ENCODE results near the gene CNBP.

DNA sequence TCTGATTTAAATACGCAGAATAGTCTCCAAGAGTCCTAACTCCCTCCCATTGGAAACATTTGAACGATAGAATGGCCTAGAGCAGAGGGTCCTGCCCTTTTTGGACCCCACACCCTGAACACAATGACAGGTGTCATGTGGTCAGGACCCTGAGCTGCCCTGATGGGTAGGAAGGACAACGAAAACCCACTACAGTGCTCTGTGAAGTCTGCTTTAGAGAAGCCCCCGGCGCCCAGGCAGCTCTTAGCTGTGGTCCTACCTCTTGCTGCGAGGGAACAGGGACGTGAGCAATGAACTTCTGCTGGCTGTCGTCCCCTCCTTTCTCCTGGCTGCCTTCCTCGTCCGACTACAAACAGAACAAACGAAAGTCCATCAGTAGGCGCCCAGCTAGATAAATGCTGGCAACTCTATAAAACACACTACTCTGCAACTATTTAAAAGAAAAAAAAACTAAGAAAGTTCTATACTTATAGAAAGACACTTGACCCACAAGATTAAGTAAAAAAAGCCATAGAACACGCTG, 53.3 kb downstream of the CNBP start:
- TF ChIP-seq, protein P1, sequence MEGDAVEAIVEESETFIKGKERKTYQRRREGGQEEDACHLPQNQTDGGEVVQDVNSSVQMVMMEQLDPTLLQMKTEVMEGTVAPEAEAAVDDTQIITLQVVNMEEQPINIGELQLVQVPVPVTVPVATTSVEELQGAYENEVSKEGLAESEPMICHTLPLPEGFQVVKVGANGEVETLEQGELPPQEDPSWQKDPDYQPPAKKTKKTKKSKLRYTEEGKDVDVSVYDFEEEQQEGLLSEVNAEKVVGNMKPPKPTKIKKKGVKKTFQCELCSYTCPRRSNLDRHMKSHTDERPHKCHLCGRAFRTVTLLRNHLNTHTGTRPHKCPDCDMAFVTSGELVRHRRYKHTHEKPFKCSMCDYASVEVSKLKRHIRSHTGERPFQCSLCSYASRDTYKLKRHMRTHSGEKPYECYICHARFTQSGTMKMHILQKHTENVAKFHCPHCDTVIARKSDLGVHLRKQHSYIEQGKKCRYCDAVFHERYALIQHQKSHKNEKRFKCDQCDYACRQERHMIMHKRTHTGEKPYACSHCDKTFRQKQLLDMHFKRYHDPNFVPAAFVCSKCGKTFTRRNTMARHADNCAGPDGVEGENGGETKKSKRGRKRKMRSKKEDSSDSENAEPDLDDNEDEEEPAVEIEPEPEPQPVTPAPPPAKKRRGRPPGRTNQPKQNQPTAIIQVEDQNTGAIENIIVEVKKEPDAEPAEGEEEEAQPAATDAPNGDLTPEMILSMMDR (conservative IDR thresholded peaks at IDR 0.05 in 1 of 2, IDR thresholded peaks at IDR 0.05 in 1 of 2; ENCODE audit: low read depth in 1 of 2, low read length in 2 of 2): no peak
- no peak for TF ChIP-seq EZH2 (IDR thresholded peaks at IDR 0.05; ENCODE audit: low read length, missing control alignments)

Data from fibroblast of lung (primary cell).